ENCODE data around the gene B9D1. TPM values are rescaled to one million over a fixed set of nuclear protein-coding genes. Genes with fewer than 3 reads are reported as not detected.

B9D1 gene
- total RNA-seq, 1 donor from 2014 or later: 19.0 TPM

DNA sequence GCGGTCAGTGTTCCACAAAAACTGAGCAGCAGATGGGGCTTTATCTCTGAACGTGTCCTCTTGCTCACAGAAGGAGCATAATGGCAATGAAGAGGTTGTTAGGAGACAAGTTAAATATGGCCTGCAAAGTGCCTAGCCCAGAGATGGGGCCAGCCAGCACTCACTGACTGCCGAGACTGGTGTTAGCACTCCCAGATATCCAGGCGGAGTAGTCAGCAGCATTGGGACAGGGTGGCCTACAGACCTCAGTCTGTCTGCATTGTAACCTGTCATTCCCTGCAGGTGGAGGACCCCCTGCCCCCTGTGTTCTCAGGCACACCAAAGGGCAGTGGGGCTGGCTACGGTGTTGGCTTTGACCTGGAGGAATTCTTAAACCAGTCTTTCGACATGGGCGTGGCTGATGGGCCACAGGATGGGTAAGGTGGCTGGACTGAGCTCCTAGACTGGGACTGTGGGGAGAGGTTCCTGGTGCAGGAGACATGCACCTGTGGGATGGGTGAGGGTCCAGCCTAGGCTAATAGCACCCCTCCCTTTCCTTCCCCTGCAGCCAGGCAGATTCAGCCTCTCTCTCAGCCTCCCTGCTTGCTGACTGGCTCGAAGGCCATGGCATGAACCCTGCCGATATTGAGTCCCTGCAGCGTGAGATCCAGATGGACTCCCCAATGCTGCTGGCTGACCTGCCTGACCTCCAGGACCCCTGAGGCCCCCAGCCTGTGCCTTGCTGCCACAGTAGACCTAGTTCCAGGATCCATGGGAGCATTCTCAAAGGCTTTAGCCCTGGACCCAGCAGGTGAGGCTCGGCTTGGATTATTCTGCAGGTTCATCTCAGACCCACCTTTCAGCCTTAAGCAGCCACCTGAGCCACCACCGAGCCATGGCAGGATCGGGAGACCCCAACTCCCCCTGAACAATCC, 20.3 kb upstream of the B9D1 start:
- DNase-seq (ENCODE audit: low read depth): no peak
- Histone ChIP-seq H3K36me3 (ENCODE audit: control insufficient read depth, insufficient read depth, low read length) (peaks cover 6% of the 10 kb centered on the region), H3K27me3 (ENCODE audit: control insufficient read depth, insufficient read depth, low read length) (no peaks in the 10 kb centered on the region), H3K4me3 (ENCODE audit: low read depth, low read length) (no peak overlapping the region)
- TF ChIP-seq, protein P1, sequence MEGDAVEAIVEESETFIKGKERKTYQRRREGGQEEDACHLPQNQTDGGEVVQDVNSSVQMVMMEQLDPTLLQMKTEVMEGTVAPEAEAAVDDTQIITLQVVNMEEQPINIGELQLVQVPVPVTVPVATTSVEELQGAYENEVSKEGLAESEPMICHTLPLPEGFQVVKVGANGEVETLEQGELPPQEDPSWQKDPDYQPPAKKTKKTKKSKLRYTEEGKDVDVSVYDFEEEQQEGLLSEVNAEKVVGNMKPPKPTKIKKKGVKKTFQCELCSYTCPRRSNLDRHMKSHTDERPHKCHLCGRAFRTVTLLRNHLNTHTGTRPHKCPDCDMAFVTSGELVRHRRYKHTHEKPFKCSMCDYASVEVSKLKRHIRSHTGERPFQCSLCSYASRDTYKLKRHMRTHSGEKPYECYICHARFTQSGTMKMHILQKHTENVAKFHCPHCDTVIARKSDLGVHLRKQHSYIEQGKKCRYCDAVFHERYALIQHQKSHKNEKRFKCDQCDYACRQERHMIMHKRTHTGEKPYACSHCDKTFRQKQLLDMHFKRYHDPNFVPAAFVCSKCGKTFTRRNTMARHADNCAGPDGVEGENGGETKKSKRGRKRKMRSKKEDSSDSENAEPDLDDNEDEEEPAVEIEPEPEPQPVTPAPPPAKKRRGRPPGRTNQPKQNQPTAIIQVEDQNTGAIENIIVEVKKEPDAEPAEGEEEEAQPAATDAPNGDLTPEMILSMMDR (IDR thresholded peaks at IDR 0.05; ENCODE audit: insufficient read depth, low read length, poor library complexity, severe bottlenecking): no peak

DNA sequence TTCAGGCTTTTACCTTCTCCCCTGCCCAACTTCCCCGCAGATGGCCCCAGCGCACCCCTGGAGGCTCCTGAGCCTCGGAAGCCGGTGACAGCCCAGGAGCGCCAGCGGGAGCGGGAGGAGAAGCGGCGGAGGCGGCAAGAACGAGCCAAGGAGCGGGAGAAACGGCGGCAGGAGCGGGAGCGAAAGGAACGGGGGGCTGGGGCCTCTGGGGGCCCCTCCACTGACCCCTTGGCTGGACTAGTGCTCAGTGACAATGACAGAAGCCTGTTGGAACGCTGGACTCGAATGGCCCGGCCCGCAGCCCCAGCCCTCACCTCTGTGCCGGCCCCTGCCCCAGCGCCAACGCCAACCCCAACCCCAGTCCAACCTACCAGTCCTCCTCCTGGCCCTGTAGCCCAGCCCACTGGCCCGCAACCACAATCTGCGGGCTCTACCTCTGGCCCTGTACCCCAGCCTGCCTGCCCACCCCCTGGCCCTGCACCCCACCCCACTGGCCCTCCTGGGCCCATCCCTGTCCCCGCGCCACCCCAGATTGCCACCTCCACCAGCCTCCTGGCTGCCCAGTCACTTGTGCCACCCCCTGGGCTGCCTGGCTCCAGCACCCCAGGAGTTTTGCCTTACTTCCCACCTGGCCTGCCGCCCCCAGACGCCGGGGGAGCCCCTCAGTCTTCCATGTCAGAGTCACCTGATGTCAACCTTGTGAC, 19.4 kb upstream of the B9D1 start:
- DNase-seq (ENCODE audit: low read depth): no peak
- Histone ChIP-seq H3K4me3 (ENCODE audit: low read depth, low read length) (no peak overlapping the region), H3K36me3 (ENCODE audit: control insufficient read depth, insufficient read depth, low read length) (peaks cover 6% of the 10 kb centered on the region), H3K27me3 (ENCODE audit: control insufficient read depth, insufficient read depth, low read length) (no peaks in the 10 kb centered on the region)
- TF ChIP-seq, protein P1 (IDR thresholded peaks at IDR 0.05; ENCODE audit: insufficient read depth, low read length, poor library complexity, severe bottlenecking): no peak

- TF ChIP-seq, protein P1 (IDR thresholded peaks at IDR 0.05; ENCODE audit: insufficient read depth, low read length, poor library complexity, severe bottlenecking): no peak
- peaks cover 6% of the 10 kb centered on the region for H3K36me3 ChIP-seq (ENCODE audit: control insufficient read depth, insufficient read depth, low read length)
These were observed 18.8 kb upstream of the B9D1 start for GRCh38 chr17:19381361-19381740.

GRCh38 chr17:19380481-19381301, 18.2 kb upstream of the B9D1 start:
- no peaks in the 10 kb centered on the region for H3K27me3 ChIP-seq (ENCODE audit: control insufficient read depth, insufficient read depth, low read length)
- TF ChIP-seq, protein P1 (IDR thresholded peaks at IDR 0.05; ENCODE audit: insufficient read depth, low read length, poor library complexity, severe bottlenecking): no peak
- peaks cover 6% of the 10 kb centered on the region for H3K36me3 ChIP-seq (ENCODE audit: control insufficient read depth, insufficient read depth, low read length)
- H3K4me3 ChIP-seq (ENCODE audit: low read depth, low read length): no peak overlapping the region
- no peak for DNase-seq (ENCODE audit: low read depth)

More at GRCh38 chr17:19381361-19381740, 18.8 kb upstream of the B9D1 start:
- DNase-seq (ENCODE audit: low read depth): no peak
- H3K4me3 ChIP-seq (ENCODE audit: low read depth, low read length): no peak overlapping the region
- H3K27me3 ChIP-seq (ENCODE audit: control insufficient read depth, insufficient read depth, low read length): no peaks in the 10 kb centered on the region

GRCh38 chr17:19379361-19380065, 17.0 kb upstream of the B9D1 start:
- H3K36me3 ChIP-seq (ENCODE audit: control insufficient read depth, insufficient read depth, low read length): peaks cover 2% of the 10 kb centered on the region
- H3K4me3 ChIP-seq (ENCODE audit: low read depth, low read length): peak overlapping the region; percentile 90
- no peaks in the 10 kb centered on the region for H3K27me3 ChIP-seq (ENCODE audit: control insufficient read depth, insufficient read depth, low read length)
- TF ChIP-seq, protein P1 (IDR thresholded peaks at IDR 0.05; ENCODE audit: insufficient read depth, low read length, poor library complexity, severe bottlenecking): no peak
- DNase-seq (ENCODE audit: low read depth): no peak

Measured in kidney epithelial cell (primary cell).